GM18907 (cell line): ENCODE data around the gene AUNIP.

Experiments
- ATAC-seq: cut with Tn5 transposase; IDR thresholded peaks from one replicate; pipeline ENCODE4 v1.9.1; 2021; ENCODE audit warnings: mild to moderate bottlenecking, moderate library complexity; ENCODE audit not compliant: unreplicated experiment

Gene AUNIP

GRCh38 chr1:25798666-25799351 is 60.4 kb downstream of the AUNIP start:
- ATAC-seq, result no peak

GRCh38 chr1:25797939-25798338 is 61.3 kb downstream of the AUNIP start:
- ATAC-seq, result no peak

GRCh38 chr1:25796811-25797458 is 62.3 kb downstream of the AUNIP start:
- no peak for ATAC-seq

- ATAC-seq, result no peak
Observed at GRCh38 chr1:25795946-25796810, 63.1 kb downstream of the AUNIP start.

GRCh38 chr1:25795211-25795610 is 64.0 kb downstream of the AUNIP start:
- no peak for ATAC-seq

- ATAC-seq, result no peak
Observed at GRCh38 chr1:25794325-25794724, 64.9 kb downstream of the AUNIP start.

- no peak for ATAC-seq
Observed at GRCh38 chr1:25793585-25794170, 65.6 kb downstream of the AUNIP start.

- ATAC-seq, result no peak
Observed at GRCh38 chr1:25792115-25792514, 67.1 kb downstream of the AUNIP start.

GRCh38 chr1:25790472-25790871 is 68.8 kb downstream of the AUNIP start:
- ATAC-seq, result no peak

- no peak for ATAC-seq
Observed at GRCh38 chr1:25787760-25788166, 71.5 kb downstream of the AUNIP start.

GRCh38 chr1:25786887-25787759 is 72.1 kb downstream of the AUNIP start:
- no peak for ATAC-seq

- ATAC-seq, result no peak
Observed at GRCh38 chr1:25785333-25786067, 73.8 kb downstream of the AUNIP start.

- no peak for ATAC-seq
Observed at GRCh38 chr1:25784575-25785051, 74.6 kb downstream of the AUNIP start.
